SKM-1 treated with dmso at 0.1 percent for 144 hours (cell line): ENCODE data around the gene ERCC5.

Experiments
- DNase-seq: peaks from one replicate; lab custom pipeline; 2025; ENCODE audit not compliant: unreplicated experiment; lab: John Stamatoyannopoulos, UW

Gene ERCC5

DNA sequence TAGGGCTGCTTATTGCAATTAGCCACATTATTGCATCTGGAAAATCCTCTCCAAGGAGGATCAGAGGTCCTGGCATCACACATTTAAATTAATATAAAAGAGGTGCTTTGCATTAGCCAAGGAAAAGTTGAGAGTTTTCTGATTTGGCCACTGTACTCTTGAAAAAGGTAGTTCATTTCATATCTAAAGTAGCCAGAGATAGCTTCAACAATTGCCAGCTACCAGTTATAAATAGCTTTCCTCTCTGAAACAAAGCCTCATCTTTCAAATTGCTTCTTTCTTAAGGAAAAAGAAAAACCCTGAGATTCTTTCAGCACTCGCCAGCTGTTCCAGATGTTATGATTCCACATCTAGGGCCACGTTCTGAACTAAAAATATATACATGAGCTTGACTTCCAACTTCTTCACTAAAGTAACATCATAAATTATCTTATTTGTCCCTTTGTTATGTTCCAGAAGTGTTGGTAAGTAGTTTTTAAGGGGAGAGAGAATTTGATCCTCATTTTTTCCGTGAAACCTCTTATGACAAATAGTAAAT is 69.6 kb downstream of the ERCC5 start:
- no peak for DNase-seq

DNA sequence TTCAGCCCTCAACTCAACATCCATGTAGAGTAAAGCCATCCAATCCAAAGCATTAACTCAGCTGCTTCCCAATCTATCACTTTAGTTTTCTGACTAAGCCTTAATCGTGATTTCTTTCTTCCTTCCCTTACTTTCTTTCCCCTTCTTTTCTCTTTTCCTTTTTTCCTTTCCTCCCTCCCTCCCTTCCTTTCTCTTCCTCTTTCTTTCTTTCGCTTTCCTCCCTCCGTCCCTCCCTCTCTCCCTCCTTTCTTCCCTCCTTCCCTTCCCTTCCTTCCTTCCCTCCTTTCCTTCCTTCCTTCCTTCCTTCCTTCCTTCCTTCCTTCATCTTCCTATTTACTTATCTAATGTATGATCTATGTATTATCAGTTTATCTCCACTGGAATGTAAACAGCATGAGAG is 71.2 kb downstream of the ERCC5 start:
- no peak for DNase-seq

DNA sequence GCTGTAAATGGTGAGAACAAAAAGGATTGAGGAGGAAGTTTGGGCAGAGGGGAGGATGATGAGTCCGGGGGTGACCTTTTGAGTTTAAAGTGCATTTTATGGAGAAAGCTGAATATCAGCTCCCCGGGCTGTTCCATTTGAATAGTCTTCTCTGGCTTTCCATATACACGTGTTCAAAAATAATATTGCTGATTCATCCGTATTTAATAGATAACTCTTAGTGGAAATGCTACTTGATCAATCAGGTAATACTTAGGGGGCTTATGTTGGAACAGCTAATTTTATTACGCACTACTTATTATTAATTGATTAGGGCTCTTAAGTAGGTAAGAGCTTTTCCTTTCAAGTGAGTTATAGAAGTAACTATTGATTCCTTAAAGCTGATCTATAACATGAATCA is 76.4 kb downstream of the ERCC5 start:
- DNase-seq = no peak
